ENCODE measurements around the gene NDUFAB1.

DNA sequence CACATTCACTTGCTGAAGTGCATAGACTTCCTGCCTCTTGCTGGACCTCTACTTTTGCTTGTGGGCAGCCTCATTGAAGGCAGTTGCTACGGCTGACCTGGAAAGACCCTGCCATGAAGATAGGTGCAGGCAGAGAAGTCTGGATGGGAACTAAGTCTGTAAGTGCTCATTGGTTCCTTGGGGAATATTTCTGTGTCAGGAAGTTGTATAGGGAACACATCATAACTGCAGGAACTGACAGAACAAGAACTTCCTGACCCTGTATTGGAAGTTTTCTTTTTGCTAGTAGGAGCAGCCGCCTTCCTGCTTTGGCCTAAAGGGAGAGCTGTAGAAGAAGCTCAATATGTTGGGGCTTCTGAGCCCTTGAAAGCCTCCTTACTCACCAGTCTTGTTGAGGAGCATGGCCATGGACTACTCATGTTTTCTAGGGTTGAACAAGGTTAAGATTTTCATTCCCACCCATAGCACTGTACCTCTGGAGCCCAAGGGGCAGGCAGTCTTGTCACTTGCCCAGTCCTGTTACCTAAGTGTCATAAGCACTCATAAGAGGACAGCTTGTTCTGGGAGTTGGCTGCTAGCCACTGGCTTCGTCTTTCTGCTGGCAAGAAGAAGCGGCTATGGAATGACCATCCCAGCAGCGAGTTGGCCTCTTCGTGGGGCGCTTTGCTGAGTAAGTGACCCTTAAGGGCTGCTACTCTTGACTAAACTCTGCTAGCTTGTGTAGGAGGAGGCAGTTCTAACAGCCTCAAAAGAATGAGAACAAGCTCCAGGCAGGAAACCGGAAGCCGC is 31.3 kb downstream of the NDUFAB1 start:
- TF ChIP-seq ZNF384 (IDR thresholded peaks at IDR 0.05) (no peak), FOXA1 (IDR thresholded peaks at IDR 0.05) (no peak), FOXK2 (IDR thresholded peaks at IDR 0.05) (no peak), TARDBP (IDR thresholded peaks at IDR 0.05) (no peak), LEF1 (IDR thresholded peaks at IDR 0.05; ENCODE audit: borderline replicate concordance) (no peak), BHLHE40 (IDR thresholded peaks at IDR 0.05; ENCODE audit: borderline replicate concordance) (no peak), SP1 (IDR thresholded peaks at IDR 0.05) (no peak), HDGF (IDR thresholded peaks at IDR 0.05; ENCODE audit: borderline replicate concordance) (no peak), FOXM1 (IDR thresholded peaks at IDR 0.05; ENCODE audit: borderline replicate concordance) (no peak), NFRKB (IDR thresholded peaks at IDR 0.05) (no peak)
